CD4-positive, alpha-beta memory T cell (primary cell): ENCODE measurements around the gene GRXCR1. TPM values are rescaled to one million over a fixed set of nuclear protein-coding genes. Genes with fewer than 3 reads are reported as not detected.

ENCODE experiments used
- CTCF ChIA-PET: fragments of 350-600 bp; sonication (Branson Sonifier 250); formaldehyde crosslinking; loops from one replicate; lab custom pipeline; 2021; ENCODE audit warnings: inconsistent platforms; ENCODE audit not compliant: partially characterized antibody; lab: Charles Lee
- POLR2A ChIA-PET: fragments of 350-600 bp; sonication (Branson Sonifier 250); formaldehyde crosslinking; loops from one replicate; lab custom pipeline; 2021; ENCODE audit not compliant: partially characterized antibody; lab: Charles Lee
- DNase-seq, 5 donors: peaks; one replicate each; pipeline versions ENCODE4 v3.0.0 to v3.0.0-alpha.2; 2020 to 2022; ENCODE audit warnings: mixed read lengths in 1 of 5
- H3K27ac ChIP-seq: one replicate; pipeline ENCODE4 v1.7.0; 2013; ENCODE audit warnings: low read depth, low read length
- H3K27me3 ChIP-seq: 2 replicates; pipeline ENCODE4 v1.7.0; 2013; ENCODE audit warnings: mild to moderate bottlenecking, low read length, moderate library complexity; ENCODE audit not compliant: insufficient read depth
- H3K36me3 ChIP-seq: 2 replicates; pipeline ENCODE4 v1.7.0; 2013; ENCODE audit warnings: mild to moderate bottlenecking, low read length, moderate library complexity; ENCODE audit not compliant: insufficient read depth
- H3K4me1 ChIP-seq: 2 replicates; pipeline ENCODE4 v1.7.0; 2013; ENCODE audit warnings: mild to moderate bottlenecking, low read length, moderate library complexity; ENCODE audit not compliant: insufficient read depth
- H3K4me3 ChIP-seq, 2 donors: one replicate each; pipeline ENCODE4 v1.7.0; 2013; ENCODE audit warnings: low read length in 2 of 2, mild to moderate bottlenecking in 1 of 2
- H3K9me3 ChIP-seq, 2 donors: one replicate each; pipeline ENCODE4 v1.7.0; 2013; ENCODE audit warnings: low read length in 2 of 2, control low read depth in 1 of 2; ENCODE audit not compliant: control insufficient read depth in 1 of 2
- H3K27ac Mint-ChIP-seq, 7 donors: one replicate each; pipeline ENCODE4 v1.8.0; 2020 to 2021; ENCODE audit warnings: mixed read lengths in 7 of 7, mild to moderate bottlenecking in 6 of 7, inconsistent platforms in 3 of 7, moderate library complexity in 3 of 7
- H3K27me3 Mint-ChIP-seq, 2 donors: one replicate each; pipeline ENCODE4 v1.8.0; 2020 to 2021; ENCODE audit warnings: mixed read lengths in 2 of 2
- H3K36me3 Mint-ChIP-seq, 2 donors: one replicate each; pipeline ENCODE4 v1.8.0; 2020 to 2021; ENCODE audit warnings: mixed read lengths in 2 of 2, inconsistent platforms in 1 of 2, mild to moderate bottlenecking in 1 of 2
- H3K4me1 Mint-ChIP-seq, 4 donors: one replicate each; pipeline ENCODE4 v1.8.0; 2020 to 2021; ENCODE audit warnings: mixed read lengths in 4 of 4, mild to moderate bottlenecking in 1 of 4
- H3K4me3 Mint-ChIP-seq, 8 donors: one replicate each; pipeline ENCODE4 v1.8.0; 2020 to 2021; ENCODE audit warnings: mixed read lengths in 8 of 8, mild to moderate bottlenecking in 7 of 8, moderate library complexity in 6 of 8, inconsistent platforms in 3 of 8
- H3K9me3 Mint-ChIP-seq, 8 donors: one replicate each; pipeline ENCODE4 v1.8.0; 2020 to 2021; ENCODE audit warnings: mixed read lengths in 8 of 8, mild to moderate bottlenecking in 5 of 8, inconsistent platforms in 3 of 8, moderate library complexity in 1 of 8
- intact Hi-C: fragments of 100-400 bp; cut with micrococcal nuclease; formaldehyde crosslinking; loops from one replicate; pipeline ENCODE4 v1.15.1; 2023
- polyA plus RNA-seq, 2 donors: library from polyadenylated mRNA; unstranded; fragments of 300-500 nt; fragmentation: Illumina TruSeq; gene quantifications; one replicate each; pipeline ENCODE4 v1.2.3, GENCODE V29; 2021
- total RNA-seq, 2 experiments: library from RNA; stranded (reverse); gene quantifications; one replicate each; pipeline ENCODE4 v1.2.3, GENCODE V29; 2021

Gene GRXCR1
- total and polyA plus RNA-seq, 4 experiments from 2014 or later = not detected

- DNase-seq = no peak
- intact Hi-C loops = no loop called here
- Mint-ChIP-seq H3K4me1 (no peaks in the 10 kb centered on the region), H3K9me3 (peaks cover 0 to 2% (median under 1%) of the 10 kb centered on the region in 8 donors), H3K4me3 (no peak overlapping the region), H3K27ac (no peak overlapping the region), H3K27me3 (no peaks in the 10 kb centered on the region), H3K36me3 (no peaks in the 10 kb centered on the region)
- Histone ChIP-seq H3K27me3 (no peaks in the 10 kb centered on the region), H3K4me1 (no peaks in the 10 kb centered on the region), H3K36me3 (no peaks in the 10 kb centered on the region), H3K27ac (no peak overlapping the region), H3K9me3 (no peaks in the 10 kb centered on the region), H3K4me3 (no peak overlapping the region)
- POLR2A ChIA-PET = no interaction called here
- CTCF ChIA-PET = no interaction called here
Measured at GRCh38 chr4:42955746-42956505, 63.4 kb downstream of the GRXCR1 start.

DNA sequence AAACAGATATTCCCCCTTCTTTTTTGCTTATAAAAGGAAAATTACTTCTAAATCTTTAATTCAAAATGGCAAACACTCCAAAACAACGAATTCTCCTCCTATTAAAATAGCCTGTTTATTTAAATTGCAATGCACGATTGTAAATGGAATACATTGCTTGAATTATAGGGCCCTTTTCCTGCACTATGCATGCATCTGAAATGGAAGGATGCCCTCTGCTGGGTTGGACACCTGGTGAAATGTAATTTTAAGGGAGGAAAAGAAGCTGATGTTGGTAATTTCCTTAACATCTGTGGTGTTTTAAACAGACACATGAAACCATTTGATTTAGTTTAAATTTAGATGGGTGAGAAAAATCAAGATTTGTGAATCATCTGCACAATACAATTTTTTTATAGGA, 72.8 kb downstream of the GRXCR1 start:
- Mint-ChIP-seq H3K36me3 (no peaks in the 10 kb centered on the region), H3K27ac (no peak overlapping the region), H3K27me3 (no peaks in the 10 kb centered on the region), H3K9me3 (peaks cover 0 to 7% (median 3%) of the 10 kb centered on the region in 8 donors), H3K4me3 (no peak overlapping the region), H3K4me1 (no peaks in the 10 kb centered on the region)
- H3K4me1 ChIP-seq = no peaks in the 10 kb centered on the region
- POLR2A ChIA-PET = no interaction called here
- DNase-seq = no peak
- H3K27me3 ChIP-seq = no peaks in the 10 kb centered on the region
- no peak overlapping the region for H3K27ac ChIP-seq
- intact Hi-C loops = no loop called here
- no peaks in the 10 kb centered on the region for H3K36me3 ChIP-seq
- CTCF ChIA-PET = no interaction called here
- H3K9me3 ChIP-seq = no peaks in the 10 kb centered on the region
- H3K4me3 ChIP-seq = no peak overlapping the region

- no peaks in the 10 kb centered on the region for H3K36me3 ChIP-seq
- H3K4me3 ChIP-seq = no peak overlapping the region
- POLR2A ChIA-PET = no interaction called here
- Mint-ChIP-seq H3K27ac (no peak overlapping the region), H3K4me3 (no peak overlapping the region), H3K9me3 (peaks cover 2 to 30% (median 13%) of the 10 kb centered on the region in 8 donors), H3K27me3 (no peaks in the 10 kb centered on the region), H3K36me3 (no peaks in the 10 kb centered on the region), H3K4me1 (no peaks in the 10 kb centered on the region)
- H3K9me3 ChIP-seq = no peaks in the 10 kb centered on the region
- DNase-seq = no peak
- no peaks in the 10 kb centered on the region for H3K27me3 ChIP-seq
- intact Hi-C loops = no loop called here
- H3K27ac ChIP-seq = no peak overlapping the region
- no peaks in the 10 kb centered on the region for H3K4me1 ChIP-seq
- CTCF ChIA-PET = no interaction called here
Measured at GRCh38 chr4:42985976-42986375, 93.5 kb downstream of the GRXCR1 start.

DNA sequence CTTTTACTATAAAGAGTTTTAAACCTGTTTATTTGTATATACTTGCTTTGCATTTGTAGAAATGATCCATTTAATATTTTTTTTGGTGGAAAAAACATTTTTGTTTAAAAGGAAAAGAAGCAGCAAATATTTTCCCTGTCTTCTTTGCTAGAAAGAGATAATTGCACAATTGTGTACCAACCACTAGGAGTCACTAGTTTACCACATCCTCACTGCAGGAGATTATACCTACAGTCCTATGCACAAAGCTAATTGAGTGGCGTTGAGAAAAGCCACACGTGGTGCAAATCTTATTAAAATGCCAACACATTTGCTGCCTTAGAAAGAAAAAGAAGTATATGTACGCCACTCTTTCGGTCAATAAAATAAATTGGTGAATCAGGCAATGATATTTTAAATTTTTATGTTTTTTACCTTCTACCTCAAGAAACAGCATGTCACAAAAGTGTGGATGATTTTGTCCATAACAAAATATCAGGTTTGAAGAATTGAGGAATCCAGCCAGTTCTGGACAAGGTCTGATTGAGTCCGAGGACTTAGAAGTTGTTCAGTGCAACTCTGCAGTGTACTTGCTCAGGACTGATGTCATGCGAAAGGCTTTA, 102.9 kb downstream of the GRXCR1 start:
- Histone ChIP-seq H3K4me3 (no peak overlapping the region), H3K9me3 (no peaks in the 10 kb centered on the region), H3K36me3 (no peaks in the 10 kb centered on the region), H3K27me3 (no peaks in the 10 kb centered on the region), H3K27ac (no peak overlapping the region), H3K4me1 (no peaks in the 10 kb centered on the region)
- no peaks in the 10 kb centered on the region for H3K36me3 Mint-ChIP-seq
- POLR2A ChIA-PET = no interaction called here
- H3K9me3 Mint-ChIP-seq = peaks cover 0 to 9% (median 0%) of the 10 kb centered on the region in 8 donors
- H3K4me1 Mint-ChIP-seq = no peaks in the 10 kb centered on the region
- peaks cover 0 to 3% of the 10 kb centered on the region in 2 donors for H3K27me3 Mint-ChIP-seq
- intact Hi-C loops = no loop called here
- DNase-seq = no peak
- H3K4me3 Mint-ChIP-seq = no peak overlapping the region
- CTCF ChIA-PET = no interaction called here
- H3K27ac Mint-ChIP-seq = no peak overlapping the region

DNA sequence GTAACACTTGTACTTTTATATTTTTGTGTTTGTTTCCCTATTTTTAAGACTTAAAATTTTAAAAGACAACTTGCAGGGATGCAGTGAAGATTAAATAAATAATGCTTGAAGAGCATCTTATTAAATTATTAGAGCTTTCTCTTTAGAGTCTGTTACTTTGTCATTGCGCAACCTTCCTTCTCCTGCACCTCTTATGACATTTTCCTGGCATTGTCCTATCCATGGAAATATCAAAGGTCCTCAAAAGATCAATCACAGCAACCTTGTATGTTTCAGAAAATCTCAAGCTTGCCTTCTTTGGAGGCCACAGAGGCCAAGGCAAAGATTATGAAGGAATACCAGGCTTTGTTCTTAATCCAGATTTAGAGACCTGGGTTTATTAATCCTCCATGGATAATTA, 116.3 kb downstream of the GRXCR1 start:
- no peaks in the 10 kb centered on the region for H3K4me1 ChIP-seq
- Mint-ChIP-seq H3K27me3 (no peaks in the 10 kb centered on the region), H3K27ac (no peak overlapping the region), H3K4me1 (no peaks in the 10 kb centered on the region), H3K36me3 (no peaks in the 10 kb centered on the region), H3K9me3 (peaks cover 3 to 24% (median 12%) of the 10 kb centered on the region in 8 donors), H3K4me3 (no peak overlapping the region)
- intact Hi-C loops = no loop called here
- ChIA-PET POLR2A (no interaction called here), CTCF (no interaction called here)
- no peak for DNase-seq
- H3K9me3 ChIP-seq = no peaks in the 10 kb centered on the region
- H3K27me3 ChIP-seq = no peaks in the 10 kb centered on the region
- no peak overlapping the region for H3K27ac ChIP-seq
- H3K4me3 ChIP-seq = no peak overlapping the region
- H3K36me3 ChIP-seq = no peaks in the 10 kb centered on the region

GRCh38 chr4:43014256-43014655, 121.7 kb downstream of the GRXCR1 start:
- DNase-seq = no peak
- no peaks in the 10 kb centered on the region for H3K27me3 ChIP-seq
- CTCF ChIA-PET = no interaction called here
- no peaks in the 10 kb centered on the region for H3K4me1 ChIP-seq
- H3K27ac ChIP-seq = no peak overlapping the region
- no peak overlapping the region for H3K27ac Mint-ChIP-seq
- H3K36me3 Mint-ChIP-seq = no peaks in the 10 kb centered on the region
- H3K9me3 Mint-ChIP-seq = peaks cover 0 to 3% (median 0%) of the 10 kb centered on the region in 8 donors
- H3K27me3 Mint-ChIP-seq = no peaks in the 10 kb centered on the region
- H3K36me3 ChIP-seq = no peaks in the 10 kb centered on the region
- H3K9me3 ChIP-seq = no peaks in the 10 kb centered on the region
- intact Hi-C loops = no loop called here
- H3K4me3 ChIP-seq = no peak overlapping the region
- H3K4me3 Mint-ChIP-seq = no peak overlapping the region
- POLR2A ChIA-PET = no interaction called here
- no peaks in the 10 kb centered on the region for H3K4me1 Mint-ChIP-seq

GRCh38 chr4:43041632-43042031, 149.1 kb downstream of the GRXCR1 start:
- no peak for DNase-seq
- Histone ChIP-seq H3K36me3 (no peaks in the 10 kb centered on the region), H3K27me3 (no peaks in the 10 kb centered on the region), H3K27ac (no peak overlapping the region), H3K4me1 (no peaks in the 10 kb centered on the region), H3K9me3 (no peaks in the 10 kb centered on the region), H3K4me3 (no peak overlapping the region)
- H3K9me3 Mint-ChIP-seq = peaks cover 0 to 2% (median 0%) of the 10 kb centered on the region in 8 donors
- H3K27me3 Mint-ChIP-seq = no peaks in the 10 kb centered on the region
- POLR2A ChIA-PET = no interaction called here
- intact Hi-C loops = no loop called here
- H3K4me1 Mint-ChIP-seq = no peaks in the 10 kb centered on the region
- CTCF ChIA-PET = no interaction called here
- no peaks in the 10 kb centered on the region for H3K36me3 Mint-ChIP-seq
- no peak overlapping the region for H3K27ac Mint-ChIP-seq
- H3K4me3 Mint-ChIP-seq = no peak overlapping the region
